Heart left ventricle (tissue), 16 donors: ENCODE data around the gene BCAN. TPM values are rescaled to one million over a fixed set of nuclear protein-coding genes. Genes with fewer than 3 reads are reported as not detected.

Experiments used
- ATAC-seq, 4 donors: fragments of 200-7000 bp; cut with Tn5 transposase; one replicate each; pipeline ENCODE4 v1.9.1; 2020 to 2022; ENCODE audit warnings: moderate library complexity in 4 of 4, mild to moderate bottlenecking in 3 of 4, moderate number of reproducible peaks in 1 of 4
- DNase-seq, 5 donors: peaks; one replicate each; pipeline ENCODE4 v3.0.0-alpha.2; 2020
- H3K27ac ChIP-seq, 12 donors: fragments of 200-600 bp; sonication (generic) in 4 of 12; one replicate each; pipeline versions ENCODE4 v1.5.0 to v1.8.0; 2016 to 2022; ENCODE audit warnings: mild to moderate bottlenecking in 2 of 12
- H3K27me3 ChIP-seq, 9 donors: fragments of 200-600 bp; sonication (generic) in 2 of 9; one replicate each; pipeline versions ENCODE4 v1.5.1 to v1.8.0; 2016 to 2022; ENCODE audit warnings: mild to moderate bottlenecking in 3 of 9
- H3K36me3 ChIP-seq, 9 donors: fragments of 200-600 bp; sonication (generic) in 2 of 9; one replicate each; pipeline versions ENCODE4 v1.5.0 to v1.8.0; 2018 to 2022; ENCODE audit warnings: mild to moderate bottlenecking in 2 of 9
- H3K4me1 ChIP-seq, 12 donors: fragments of 200-600 bp; sonication (generic) in 4 of 12; one replicate each; pipeline versions ENCODE4 v1.5.0 to v1.8.0; 2016 to 2022; ENCODE audit warnings: mild to moderate bottlenecking in 3 of 12
- H3K4me3 ChIP-seq, 12 donors: fragments of 200-600 bp; sonication (generic) in 4 of 12; one replicate each; pipeline versions ENCODE4 v1.5.0 to v1.8.0; 2017 to 2022; ENCODE audit warnings: mild to moderate bottlenecking in 9 of 12, moderate library complexity in 4 of 12
- H3K9me3 ChIP-seq, 12 donors: fragments of 200-600 bp; sonication (generic) in 4 of 12; one replicate each; pipeline versions ENCODE4 v1.5.0 to v1.8.0; 2016 to 2022; ENCODE audit warnings: mild to moderate bottlenecking in 1 of 12
- CTCF ChIP-seq, 12 donors: fragments of 200-600 bp; sonication (generic) in 4 of 12; IDR thresholded peaks; one replicate each; pipeline versions ENCODE4 v1.5.0 to v1.8.0; 2018 to 2022; ENCODE audit warnings: antibody characterized with exemption in 12 of 12, mild to moderate bottlenecking in 5 of 12
- POLR2A ChIP-seq, 2 donors: fragments of 450-650 bp; IDR thresholded peaks; one replicate each; pipeline ENCODE4 v1.6.1; 2017; ENCODE audit warnings: antibody characterized with exemption in 2 of 2, mild to moderate bottlenecking in 2 of 2, moderate library complexity in 2 of 2
- WGBS, 4 donors: extraction: QIAGEN DNeasy Blood & Tissue Kit in 2 of 4; methylation state at CpG; one replicate each; pipeline versions ENCODE4 v1.1.5 to v1.1.7; 2013 to 2018; 5-methylcytosine and 5-hydroxymethylcytosine counted together
- intact Hi-C, 10 donors: fragments of 100-400 bp; cut with DNase I; formaldehyde crosslinking; loops; one replicate each; pipeline versions ENCODE4 v1.11.1 to v1.14.2; 2022
- polyA plus RNA-seq, 2 donors: library from polyadenylated mRNA; stranded (reverse); fragments of 200-250 nt; gene quantifications; one replicate each; pipeline ENCODE4 v1.2.3, GENCODE V29; 2013
- total RNA-seq, 9 donors: library from RNA; depleted of rRNA in 2 of 9; stranded (reverse); fragments of >200 nt in 2 of 9; fragmentation: NEBNext Ultra II Directional in 3 of 9; extraction: Animal tissue kit (Norgen Biotek cat#: 25700) in 3 of 9; gene quantifications; one replicate each; pipeline versions ENCODE4 v1.1.0 to v1.2.4, GENCODE V29; 2016 to 2023
- donor health status: ischemic (EF 13 %, LVEDD 7.1; RV severe dilation, severe dysfunction).
- donor health status: healthy with polysubstance abuse.
- donor health status: DM: no; HTN: yes; CAD: no.
- donor health status: DM: no; HTN: no; CAD: no.
- donor health status: ischemic (EF 25% LVEDD 6.9; RV normal size, moderate dysfunction).
- donor health status: ischemic (EF 25% LVEDD 5.7; RV mildly dilated, moderate dysfunction).
- donor health status: healthy.
- donor health status: DM: yes; HTN: yes; CAD: no.
- donor health status: ischemic (EF 35%, LVEDD 5.7; RV mildly dilated, moderate dysfunction).
- donor health status: nonischemic (EF 11% LVEDD 7.7; RV severe dilation, severe dysfunction).
- donor health status: DM: yes; HTN: yes; CAD: no.
- donor health status: PGD.
- donor health status: ischemic (EF 29% LVEDD 5.4; RV normal size, mild dysfunction).
- donor health status: nonischemic (EF 23%, LVEDD 6.1; RV moderate dilation, normal function).

The BCAN gene
- total and polyA plus RNA-seq, 11 donors, result 0.09 to 0.27 (median 0.13) TPM; not detected in 5

GRCh38 chr1:156625436-156626078 is 16.4 kb upstream of the BCAN start:
- peak; percentile 40 to 67 (median 48) for ATAC-seq
- WGBS, 4 donors, result 1 to 2% (median 2%) methylated on average over 28 to 45 of the region's 45 CpGs
- peak in 4 of 5 donors; percentile 46 to 81 (median 64) for DNase-seq
- H3K36me3 ChIP-seq, result no peaks in the 10 kb centered on the region
- intact Hi-C loops, result loop anchor here in 9 of 10 donors (1.0 to 10.0 kb wide), 7 partner anchors 31 to 103 kb away; partner anchors contain the start of genes ISG20L2 (in 3 of the 9), METTL25B (in 3 of the 9) and NES (in 1 of the 9)
- H3K27ac ChIP-seq, result peak overlapping the region in 9 of 12 donors; percentile 14 to 81 (median 67)
- H3K4me3 ChIP-seq, result peak overlapping the region; percentile 26 to 59 (median 50)
- peaks cover 3 to 67% (median 50%) of the 10 kb centered on the region in 9 donors for H3K27me3 ChIP-seq
- no peaks in the 10 kb centered on the region for H3K9me3 ChIP-seq
- H3K4me1 ChIP-seq, result peaks cover 5 to 36% (median 22%) of the 10 kb centered on the region in 12 donors
- TF ChIP-seq CTCF (IDR thresholded peaks at IDR 0.05) (peak; percentile 62 to 85 (median 80)), POLR2A (IDR thresholded peaks at IDR 0.05) (no peak)

- DNase-seq, result no peak
- TF ChIP-seq CTCF (IDR thresholded peaks at IDR 0.05) (no peak), POLR2A (IDR thresholded peaks at IDR 0.05) (no peak)
- WGBS, 4 donors, result 37 to 48% (median 42%) methylated on average over 4 of the region's 4 CpGs
- no peak for ATAC-seq
- peaks cover 5 to 36% (median 22%) of the 10 kb centered on the region in 12 donors for H3K4me1 ChIP-seq
- H3K27ac ChIP-seq, result no peak overlapping the region
- peak overlapping the region in 4 of 12 donors; percentile 49 to 59 (median 55) for H3K4me3 ChIP-seq
- H3K9me3 ChIP-seq, result no peaks in the 10 kb centered on the region
- H3K36me3 ChIP-seq, result no peaks in the 10 kb centered on the region
- intact Hi-C loops, result loop anchor here in 7 of 10 donors (1.0 to 10.0 kb wide), 7 partner anchors 31 to 103 kb away; partner anchors contain the start of genes ISG20L2 (in 3 of the 7), METTL25B (in 3 of the 7) and NES (in 1 of the 7)
- H3K27me3 ChIP-seq, result peaks cover 3 to 71% (median 50%) of the 10 kb centered on the region in 9 donors
These were observed 15.9 kb upstream of the BCAN start for GRCh38 chr1:156626079-156626438.

GRCh38 chr1:156627313-156627880 is 14.5 kb upstream of the BCAN start:
- Histone ChIP-seq H3K27ac (no peak overlapping the region), H3K4me3 (no peak overlapping the region), H3K9me3 (no peaks in the 10 kb centered on the region), H3K4me1 (peaks cover 5 to 36% (median 22%) of the 10 kb centered on the region in 12 donors), H3K27me3 (peaks cover 3 to 85% (median 50%) of the 10 kb centered on the region in 9 donors), H3K36me3 (no peaks in the 10 kb centered on the region)
- DNase-seq (no peak), ATAC-seq (no peak)
- WGBS, 4 donors, result 77 to 84% (median 81%) methylated on average over 2 of the region's 2 CpGs
- peak; percentile 37 to 71 (median 62) for TF ChIP-seq CTCF (IDR thresholded peaks at IDR 0.05)
- no peak for TF ChIP-seq POLR2A (IDR thresholded peaks at IDR 0.05)
- intact Hi-C loops, result loop anchor here in 7 of 10 donors (2.0 to 10.0 kb wide), 6 partner anchors 29 to 101 kb away; partner anchors contain the start of genes ISG20L2 (in 3 of the 7), METTL25B (in 3 of the 7) and NES (in 1 of the 7)
